Esophagus squamous epithelium (tissue), 4 donors: ENCODE data around the gene GRK7.

Experiments
- POLR2A ChIP-seq, 4 donors: fragments of 450-650 bp; IDR thresholded peaks; one replicate each; pipeline ENCODE4 v1.6.1; 2017; ENCODE audit warnings: antibody characterized with exemption in 4 of 4, mild to moderate bottlenecking in 4 of 4, moderate library complexity in 3 of 4
- TF ChIP-seq, protein P1 (sequence below), 6 experiments: fragments of 450-650 bp in 4 of 6; fragments of 200-600 bp in 2 of 6; sonication (generic) in 2 of 6; IDR thresholded peaks; one replicate each; pipeline ENCODE4 v1.5.1; 2016 to 2019; ENCODE audit warnings: antibody characterized with exemption in 6 of 6, mild to moderate bottlenecking in 4 of 6, moderate library complexity in 4 of 6

DNA sequence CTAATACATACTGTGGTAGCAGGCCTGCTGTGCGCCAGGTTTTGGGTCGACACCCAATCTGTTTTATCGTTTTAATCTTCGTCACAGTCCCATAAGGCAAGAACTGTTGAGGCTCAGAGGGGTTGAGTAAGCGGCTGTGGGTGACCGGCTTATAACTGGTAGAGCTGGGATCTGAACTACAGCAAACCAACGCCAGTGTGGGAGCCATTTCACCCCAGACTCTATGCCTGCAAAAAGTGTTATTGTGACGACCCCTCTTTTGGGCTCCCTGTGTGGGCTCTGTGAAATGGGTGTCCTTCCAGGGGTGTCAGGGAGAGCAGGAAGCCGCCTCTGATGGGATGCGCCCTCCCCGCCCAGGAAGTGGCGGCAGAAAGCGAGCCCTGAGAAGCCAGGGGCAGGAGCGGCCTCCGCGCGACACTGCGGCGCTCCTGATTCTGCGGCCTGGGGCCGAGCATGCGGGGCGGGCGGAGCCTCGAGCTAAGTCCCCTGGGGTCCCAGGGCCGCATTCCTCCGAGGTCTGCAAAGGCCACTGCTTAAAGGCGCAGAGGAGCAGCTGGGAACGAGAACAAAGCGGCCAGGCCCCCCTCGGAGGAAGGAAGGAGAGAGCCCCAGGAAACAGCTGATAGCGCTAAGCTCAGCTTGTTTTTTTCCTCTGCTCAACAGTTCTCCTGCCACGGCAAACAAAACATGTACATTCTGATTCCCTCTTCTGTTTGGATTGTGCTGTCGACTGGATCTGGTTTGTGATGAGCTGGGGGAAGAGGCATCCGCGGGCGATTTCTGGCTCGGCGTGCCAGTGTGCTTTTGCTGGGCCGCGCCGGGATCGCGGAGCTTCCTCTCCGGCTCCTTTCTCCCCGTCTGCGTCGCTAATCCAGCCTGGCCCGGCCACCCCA lies 33.9 kb downstream of the GRK7 start:
- TF ChIP-seq, protein P1, sequence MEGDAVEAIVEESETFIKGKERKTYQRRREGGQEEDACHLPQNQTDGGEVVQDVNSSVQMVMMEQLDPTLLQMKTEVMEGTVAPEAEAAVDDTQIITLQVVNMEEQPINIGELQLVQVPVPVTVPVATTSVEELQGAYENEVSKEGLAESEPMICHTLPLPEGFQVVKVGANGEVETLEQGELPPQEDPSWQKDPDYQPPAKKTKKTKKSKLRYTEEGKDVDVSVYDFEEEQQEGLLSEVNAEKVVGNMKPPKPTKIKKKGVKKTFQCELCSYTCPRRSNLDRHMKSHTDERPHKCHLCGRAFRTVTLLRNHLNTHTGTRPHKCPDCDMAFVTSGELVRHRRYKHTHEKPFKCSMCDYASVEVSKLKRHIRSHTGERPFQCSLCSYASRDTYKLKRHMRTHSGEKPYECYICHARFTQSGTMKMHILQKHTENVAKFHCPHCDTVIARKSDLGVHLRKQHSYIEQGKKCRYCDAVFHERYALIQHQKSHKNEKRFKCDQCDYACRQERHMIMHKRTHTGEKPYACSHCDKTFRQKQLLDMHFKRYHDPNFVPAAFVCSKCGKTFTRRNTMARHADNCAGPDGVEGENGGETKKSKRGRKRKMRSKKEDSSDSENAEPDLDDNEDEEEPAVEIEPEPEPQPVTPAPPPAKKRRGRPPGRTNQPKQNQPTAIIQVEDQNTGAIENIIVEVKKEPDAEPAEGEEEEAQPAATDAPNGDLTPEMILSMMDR (IDR thresholded peaks at IDR 0.05), result no peak
- peak in 1 of 4 donors; percentile 23 for TF ChIP-seq POLR2A (IDR thresholded peaks at IDR 0.05)
